Activated CD8-positive, alpha-beta memory T cell treated with anti-CD3 and anti-CD28 coated beads for 4 hours (primary cell): Measurements from ENCODE around the gene LOXL1.

Experiments used
- DNase-seq, 2 donors: peaks; one replicate each; pipeline ENCODE4 v3.0.0-alpha.2; 2020; ENCODE audit warnings: low read depth in 2 of 2

Gene LOXL1

GRCh38 chr15:73899197-73900094 is 26.8 kb upstream of the LOXL1 start:
- no peak for DNase-seq

- DNase-seq: no peak
Observed at GRCh38 chr15:73900095-73900712, 26.1 kb upstream of the LOXL1 start.

GRCh38 chr15:73901126-73901810 is 25.0 kb upstream of the LOXL1 start:
- no peak for DNase-seq

GRCh38 chr15:73902121-73903020 is 23.9 kb upstream of the LOXL1 start:
- DNase-seq: no peak

GRCh38 chr15:73904026-73904815 is 22.0 kb upstream of the LOXL1 start:
- DNase-seq: no peak

GRCh38 chr15:73905225-73905827 is 20.9 kb upstream of the LOXL1 start:
- DNase-seq: no peak

- no peak for DNase-seq
Observed at GRCh38 chr15:73906346-73907034, 19.8 kb upstream of the LOXL1 start.

- DNase-seq: no peak
Observed at GRCh38 chr15:73907035-73907408, 19.2 kb upstream of the LOXL1 start.

- DNase-seq: peak; percentile 46 to 50
Observed at GRCh38 chr15:73908030-73908821, 18.0 kb upstream of the LOXL1 start.

- no peak for DNase-seq
Observed at GRCh38 chr15:73908822-73909122, 17.5 kb upstream of the LOXL1 start.

GRCh38 chr15:73909651-73910050 is 16.6 kb upstream of the LOXL1 start:
- DNase-seq: no peak

- no peak for DNase-seq
Observed at GRCh38 chr15:73910522-73911303, 15.5 kb upstream of the LOXL1 start.

- DNase-seq: no peak
Observed at GRCh38 chr15:73912030-73912596, 14.1 kb upstream of the LOXL1 start.

- DNase-seq: no peak
Observed at GRCh38 chr15:73914145-73914544, 12.1 kb upstream of the LOXL1 start.

GRCh38 chr15:73915082-73915481 is 11.2 kb upstream of the LOXL1 start:
- DNase-seq: no peak

GRCh38 chr15:73918784-73919183 is 7.5 kb upstream of the LOXL1 start:
- DNase-seq: no peak

GRCh38 chr15:73919706-73920105 is 6.6 kb upstream of the LOXL1 start:
- DNase-seq: no peak
